Right atrium auricular region (tissue), 2 donors: ENCODE measurements around the gene UNC93B1. TPM values are rescaled to one million over a fixed set of nuclear protein-coding genes. Genes with fewer than 3 reads are reported as not detected.

Experiments used
- DNase-seq: peaks from one replicate; pipeline ENCODE4 v3.0.0-alpha.2; 2019; ENCODE audit warnings: low spot score
- H3K27ac ChIP-seq, 2 donors: fragments of 200-600 bp; sonication (generic); 1 replicate in 1 of 2; 2 replicates in 1 of 2; pipeline ENCODE4 v1.5.1; 2016 to 2019
- H3K27me3 ChIP-seq, 2 donors: fragments of 200-600 bp; sonication (generic); one replicate each; pipeline versions ENCODE4 v1.5.1 to v1.6.0; 2017 to 2019
- H3K36me3 ChIP-seq: fragments of 200-600 bp; sonication (generic); one replicate; pipeline ENCODE4 v1.5.1; 2016
- H3K4me1 ChIP-seq, 2 donors: fragments of 200-600 bp; sonication (generic); one replicate each; pipeline versions ENCODE4 v1.5.1 to v1.6.0; 2017 to 2019
- H3K4me3 ChIP-seq, 2 donors: fragments of 200-600 bp; sonication (generic); 1 replicate in 1 of 2; 2 replicates in 1 of 2; pipeline ENCODE4 v1.5.1; 2017 to 2019; ENCODE audit warnings: mild to moderate bottlenecking in 1 of 2, moderate library complexity in 1 of 2
- H3K9me3 ChIP-seq, 2 donors: fragments of 200-600 bp; sonication (generic); one replicate each; pipeline ENCODE4 v1.5.1; 2019
- CTCF ChIP-seq, 2 donors: fragments of 200-600 bp; sonication (generic); IDR thresholded peaks; one replicate each; pipeline ENCODE4 v1.5.1; 2019; ENCODE audit warnings: antibody characterized with exemption in 2 of 2
- total RNA-seq, 2 donors: library from RNA; depleted of rRNA; stranded (reverse); fragments of >200 nt; gene quantifications; one replicate each; pipeline ENCODE4 v1.1.0, GENCODE V29; 2016

UNC93B1 gene
- total RNA-seq, 2 donors from 2014 or later, result 9.2 to 19.7 TPM

- H3K9me3 ChIP-seq, result no peaks in the 10 kb centered on the region
- no peak for DNase-seq
- no peaks in the 10 kb centered on the region for H3K27me3 ChIP-seq
- no peak for TF ChIP-seq CTCF (IDR thresholded peaks at IDR 0.05)
- no peak overlapping the region for H3K4me3 ChIP-seq
- peaks cover 0 to 20% of the 10 kb centered on the region in 2 donors for H3K4me1 ChIP-seq
- H3K27ac ChIP-seq, result no peak overlapping the region
- H3K36me3 ChIP-seq, result peaks cover 10% of the 10 kb centered on the region
These were observed 40.4 kb upstream of the UNC93B1 start for GRCh38 chr11:68044145-68044813.

- Histone ChIP-seq H3K27ac (no peak overlapping the region), H3K4me1 (peaks cover 0 to 28% of the 10 kb centered on the region in 2 donors), H3K27me3 (no peaks in the 10 kb centered on the region), H3K4me3 (no peak overlapping the region), H3K9me3 (no peaks in the 10 kb centered on the region), H3K36me3 (peaks cover 7% of the 10 kb centered on the region)
- TF ChIP-seq CTCF (IDR thresholded peaks at IDR 0.05), result no peak
- no peak for DNase-seq
These were observed 39.6 kb upstream of the UNC93B1 start for GRCh38 chr11:68043349-68044144.

GRCh38 chr11:68043029-68043348 lies 39.1 kb upstream of the UNC93B1 start:
- Histone ChIP-seq H3K4me1 (peaks cover 0 to 33% of the 10 kb centered on the region in 2 donors), H3K4me3 (no peak overlapping the region), H3K9me3 (no peaks in the 10 kb centered on the region), H3K36me3 (peaks cover 7% of the 10 kb centered on the region), H3K27me3 (no peaks in the 10 kb centered on the region), H3K27ac (no peak overlapping the region)
- TF ChIP-seq CTCF (IDR thresholded peaks at IDR 0.05), result no peak
- DNase-seq, result no peak

- H3K4me3 ChIP-seq, result no peak overlapping the region
- no peak for TF ChIP-seq CTCF (IDR thresholded peaks at IDR 0.05)
- no peak for DNase-seq
- H3K9me3 ChIP-seq, result no peaks in the 10 kb centered on the region
- peaks cover 7% of the 10 kb centered on the region for H3K36me3 ChIP-seq
- peaks cover 0 to 39% of the 10 kb centered on the region in 2 donors for H3K4me1 ChIP-seq
- no peaks in the 10 kb centered on the region for H3K27me3 ChIP-seq
- H3K27ac ChIP-seq, result no peak overlapping the region
These were observed 38.5 kb upstream of the UNC93B1 start for GRCh38 chr11:68042219-68043028.

GRCh38 chr11:68041617-68042218 lies 37.8 kb upstream of the UNC93B1 start:
- Histone ChIP-seq H3K4me3 (no peak overlapping the region), H3K36me3 (peaks cover 7% of the 10 kb centered on the region), H3K27ac (no peak overlapping the region), H3K9me3 (no peaks in the 10 kb centered on the region), H3K27me3 (no peaks in the 10 kb centered on the region), H3K4me1 (peaks cover 0 to 46% of the 10 kb centered on the region in 2 donors)
- TF ChIP-seq CTCF (IDR thresholded peaks at IDR 0.05), result no peak
- DNase-seq, result no peak
